SK-N-SH (cell line): ENCODE data around the gene NOD1. TPM values are rescaled to one million over a fixed set of nuclear protein-coding genes. Genes with fewer than 3 reads are reported as not detected.

Experiments used
- CTCF ChIA-PET: fragments of 300-600, 350-600 bp; formaldehyde crosslinking; extraction: SDS; loops from one replicate; lab custom pipeline; 2021; lab: Yijun Ruan, JAX
- POLR2A ChIA-PET: fragments of 350-600 bp; sonication (Branson Sonifier 250); formaldehyde crosslinking; extraction: SDS; loops from one replicate; lab custom pipeline; 2020; ENCODE audit warnings: antibody characterized with exemption, inconsistent platforms; lab: Yijun Ruan, JAX
- DNase-seq: peaks from one replicate; pipeline ENCODE4 v3.0.0; 2012
- H2AFZ ChIP-seq: fragments of 200-600 bp; sonication (generic); 2 replicates; pipeline ENCODE4 v1.8.1; 2016; ENCODE audit warnings: antibody characterized with exemption, mild to moderate bottlenecking, low read depth
- H3F3A ChIP-seq: fragments of 200-600 bp; sonication (generic); replicated peaks from 2 replicates; pipeline ENCODE3; 2016; ENCODE audit warnings: antibody characterized with exemption, mild to moderate bottlenecking; ENCODE audit not compliant: insufficient read depth
- H3K27ac ChIP-seq, 2 experiments: fragments of 200-500 bp in 1 of 2; fragments of 200-600 bp in 1 of 2; sonication (Bioruptor generic) in 1 of 2; sonication (generic), shearing (Covaris generic) in 1 of 2; 2 replicates each; pipeline versions ENCODE4 v1.5.1 to v1.6.1; 2014 to 2016; ENCODE audit warnings: low read depth in 2 of 2, inconsistent platforms in 1 of 2, low read length in 1 of 2, mild to moderate bottlenecking in 1 of 2, mixed read lengths in 1 of 2
- H3K27me3 ChIP-seq: fragments of 200-600 bp; sonication (generic), shearing (Covaris generic); 2 replicates; pipeline ENCODE4 v1.6.1; 2016; ENCODE audit warnings: mixed run types; ENCODE audit not compliant: insufficient read depth
- H3K36me3 ChIP-seq, 2 experiments: fragments of 200-500 bp in 1 of 2; fragments of 200-600 bp in 1 of 2; sonication (Bioruptor generic) in 1 of 2; sonication (generic) in 1 of 2; replicated peaks in 1 of 2; 2 replicates each; pipeline versions ENCODE3 to v1.5.1; 2014 to 2016; ENCODE audit warnings: low read length in 1 of 2, mild to moderate bottlenecking in 1 of 2; ENCODE audit not compliant: insufficient read depth in 2 of 2, control insufficient read depth in 1 of 2
- H3K4me1 ChIP-seq, 2 experiments: fragments of 200-500 bp in 1 of 2; fragments of 200-600 bp in 1 of 2; sonication (Bioruptor generic) in 1 of 2; sonication (generic), shearing (Covaris generic) in 1 of 2; 2 replicates each; pipeline versions ENCODE4 v1.5.1 to v1.6.1; 2014 to 2016; ENCODE audit warnings: low read depth in 1 of 2, low read length in 1 of 2, mixed run types in 1 of 2; ENCODE audit not compliant: insufficient read depth in 2 of 2, control insufficient read depth in 1 of 2
- H3K4me2 ChIP-seq: fragments of 200-600 bp; sonication (generic), shearing (Covaris generic); 2 replicates; pipeline ENCODE4 v1.6.1; 2017; ENCODE audit warnings: mixed run types
- H3K4me3 ChIP-seq, 2 experiments: fragments of 200-500 bp in 1 of 2; fragments of 200-600 bp in 1 of 2; sonication (Bioruptor generic) in 1 of 2; sonication (generic), shearing (Covaris generic) in 1 of 2; 2 replicates each; pipeline versions ENCODE4 v1.5.1 to v1.8.1; 2014 to 2016; ENCODE audit warnings: low read depth in 2 of 2, inconsistent platforms in 1 of 2, low read length in 1 of 2, mild to moderate bottlenecking in 1 of 2, mixed read lengths in 1 of 2, moderate library complexity in 1 of 2
- H3K79me2 ChIP-seq: fragments of 200-600 bp; sonication (generic); 2 replicates; pipeline ENCODE4 v1.8.1; 2017; ENCODE audit warnings: mild to moderate bottlenecking; ENCODE audit not compliant: insufficient read depth
- H3K9ac ChIP-seq: fragments of 200-600 bp; sonication (generic); 2 replicates; pipeline ENCODE4 v1.6.1; 2017; ENCODE audit warnings: mixed run types
- H3K9me2 ChIP-seq: fragments of 200-600 bp; sonication (generic); 2 replicates; pipeline ENCODE4 v1.6.1; 2017; ENCODE audit warnings: mixed run types
- H3K9me3 ChIP-seq: fragments of 200-600 bp; sonication (generic); 2 replicates; pipeline ENCODE4 v1.6.1; 2017; ENCODE audit warnings: mixed run types, mild to moderate bottlenecking, moderate library complexity
- H4K20me1 ChIP-seq: fragments of 200-600 bp; sonication (generic); 2 replicates; pipeline ENCODE4 v1.6.1; 2017; ENCODE audit warnings: mild to moderate bottlenecking, mixed run types; ENCODE audit not compliant: insufficient read depth
- CTCF ChIP-seq: fragments of 200-600 bp; sonication (generic); IDR thresholded peaks from 2 replicates; pipeline ENCODE4 v1.6.1; 2017; ENCODE audit warnings: antibody characterized with exemption, mild to moderate bottlenecking, moderate library complexity
- GABPA ChIP-seq: IDR thresholded peaks from 2 replicates; pipeline ENCODE4 v1.4.0; 2012; ENCODE audit warnings: low read depth, mild to moderate bottlenecking
- IRF3 ChIP-seq: fragments of 150-350 bp; IDR thresholded peaks from 2 replicates; pipeline ENCODE4 v1.6.1; 2016; ENCODE audit warnings: mild to moderate bottlenecking, low read depth, low read length
- JUND ChIP-seq: IDR thresholded peaks from 2 replicates; pipeline ENCODE4 v1.4.0; 2012
- MEF2A ChIP-seq: IDR thresholded peaks from 2 replicates; pipeline ENCODE4 v1.4.0; 2012; ENCODE audit warnings: low read depth, borderline replicate concordance
- PBX3 ChIP-seq: IDR thresholded peaks from 2 replicates; pipeline ENCODE4; 2012
- POLR2AphosphoS5 ChIP-seq: IDR thresholded peaks from 2 replicates; pipeline ENCODE4 v1.6.1; 2012; ENCODE audit warnings: low read depth, low read length
- RAD21 ChIP-seq: IDR thresholded peaks from 2 replicates; pipeline ENCODE4 v1.6.1; 2012; ENCODE audit warnings: mild to moderate bottlenecking, low read length
- RCOR1 ChIP-seq: fragments of 150-350 bp; IDR thresholded peaks from 2 replicates; pipeline ENCODE4 v1.6.1; 2017; ENCODE audit warnings: antibody characterized with exemption, low read length
- REST ChIP-seq: IDR thresholded peaks from 2 replicates; pipeline ENCODE4 v1.6.1; 2012; ENCODE audit warnings: mild to moderate bottlenecking, low read depth, low read length, moderate library complexity
- TCF12 ChIP-seq: IDR thresholded peaks from 2 replicates; pipeline ENCODE4 v1.4.0; 2012
- USF2 ChIP-seq: fragments of 150-350 bp; IDR thresholded peaks from 2 replicates; pipeline ENCODE4 v1.6.1; 2017; ENCODE audit warnings: antibody characterized with exemption, low read length, low read depth, borderline replicate concordance
- ZBTB33 ChIP-seq: IDR thresholded peaks from 2 replicates; pipeline ENCODE4 v1.4.0; 2012; ENCODE audit warnings: low read depth, borderline replicate concordance
- WGBS: methylation state at CpG from one replicate; pipeline ENCODE4 v1.1.6; 2017; ENCODE audit warnings: low lambda C conversion rate; 5-methylcytosine and 5-hydroxymethylcytosine counted together
- polyA plus RNA-seq, 3 experiments: library from polyadenylated mRNA; depleted of rRNA; stranded (reverse); fragments of >200 nt; gene quantifications; 2 replicates each; pipeline ENCODE4 v1.2.3, GENCODE V29; 2012

Gene NOD1
- polyA plus RNA-seq, 1 of the 3 experiments (the other 2 are of a cell fraction): 5.5 TPM

- no peak for DNase-seq
- WGBS: 7% methylated on average over 18 of the region's 19 CpGs
- Histone ChIP-seq H2AFZ (peak overlapping the region; percentile 90), H3K4me3 (peak overlapping the region; percentile 94 to 98), H3K27ac (peak overlapping the region; percentile 51 to 93), H3K4me2 (peak overlapping the region; percentile 96), H3K79me2 (peaks cover 42% of the 10 kb centered on the region), H3K9ac (peak overlapping the region; percentile 76), H3K9me2 (no peaks in the 10 kb centered on the region), H4K20me1 (no peaks in the 10 kb centered on the region), H3K9me3 (no peaks in the 10 kb centered on the region), H3K4me1 (peaks cover 0 to 20% of the 10 kb centered on the region in 2 experiments; a peak in 2 of 4 replicates), H3K36me3 (peaks cover 3 to 11% of the 10 kb centered on the region in 2 experiments), H3K27me3 (no peaks in the 10 kb centered on the region), H3F3A (no peaks in the 10 kb centered on the region)
- ChIA-PET POLR2A (no interaction called here), CTCF (interaction anchor here (0.7 to 2.3 kb wide), 6 partner anchors 57 to 229 kb away, joined by 3 to 11 read pairs (median 5); no protein-coding TSS in a partner anchor)
- TF ChIP-seq REST (0 out of 2 replicates have a peak, but pooled peaks have one; percentile 4), GABPA (no peak), RCOR1 (0 out of 2 replicates have a peak, but pooled peaks have one; percentile 0), CTCF (0 out of 2 replicates have a peak, but pooled peaks have one; percentile 8)
Observed at GRCh38 chr7:30505174-30505697, 26.7 kb upstream of the NOD1 start.

- Histone ChIP-seq H3K27me3 (no peaks in the 10 kb centered on the region), H3K4me3 (peak within 1 kb of the TSS; percentile 94 to 98), H3K9me2 (no peaks in the 10 kb centered on the region), H3K4me2 (peak within 1 kb of the TSS; percentile 96), H3K4me1 (peaks cover 0 to 20% of the 10 kb centered on the region in 2 experiments; a peak in 2 of 4 replicates), H2AFZ (peak within 1 kb of the TSS; percentile 96), H3K36me3 (peaks cover 3 to 14% of the 10 kb centered on the region in 2 experiments), H3K9me3 (no peaks in the 10 kb centered on the region), H4K20me1 (no peaks in the 10 kb centered on the region), H3F3A (no peaks in the 10 kb centered on the region), H3K9ac (peak within 1 kb of the TSS; percentile 76), H3K79me2 (peaks cover 42% of the 10 kb centered on the region), H3K27ac (peak within 1 kb of the TSS; percentile 51 to 93)
- ChIA-PET CTCF (interaction anchor here (1.1 to 2.3 kb wide), 3 partner anchors 34 to 109 kb away, joined by 3 to 11 read pairs (median 5); no protein-coding TSS in a partner anchor), POLR2A (no interaction called here)
- WGBS: under 1% methylated on average over 46 of the region's 64 CpGs
- peak; percentile 100 for DNase-seq
- TF ChIP-seq PBX3 (peak; percentile 61), IRF3 (peak; percentile 74), USF2 (0 out of 2 replicates have a peak, but pooled peaks have one; percentile 0), JUND (no peak), POLR2AphosphoS5 (peak; percentile 98), RAD21 (peak; percentile 5; the same call in 1 of the 2 replicates), ZBTB33 (no peak), TCF12 (no peak), MEF2A (no peak)
Observed at GRCh38 chr7:30504301-30505173, 26.0 kb upstream of the NOD1 start, which contains the start of gene GGCT. Gene GGCT, minus strand, starts transcription at chr7:30504829. Its CDS starts 120 bp downstream, at chr7:30504709.
